ENCODE results near the gene HEATR3.

HEATR3 gene

GRCh38 chr16:50059111-50059510 lies 6.7 kb upstream of the HEATR3 start:
- DNase-seq: no peak

GRCh38 chr16:50059669-50060068 lies 6.1 kb upstream of the HEATR3 start:
- no peak for DNase-seq

- DNase-seq: no peak
Observed at GRCh38 chr16:50061326-50061725, 4.4 kb upstream of the HEATR3 start.

- no peak for DNase-seq
Observed at GRCh38 chr16:50065241-50065623, 538 bp upstream of the HEATR3 start.

GRCh38 chr16:50066482-50067289 lies 916 bp downstream of the HEATR3 start:
- no peak for DNase-seq

GRCh38 chr16:50067290-50067853 lies 1.6 kb downstream of the HEATR3 start:
- no peak for DNase-seq

GRCh38 chr16:50068550-50068949 lies 2.8 kb downstream of the HEATR3 start:
- DNase-seq: no peak

GRCh38 chr16:50069060-50069459 lies 3.3 kb downstream of the HEATR3 start:
- no peak for DNase-seq

- no peak for DNase-seq
Observed at GRCh38 chr16:50071075-50071671, 5.4 kb downstream of the HEATR3 start.

GRCh38 chr16:50072730-50073129 lies 7.0 kb downstream of the HEATR3 start:
- DNase-seq: no peak

- no peak for DNase-seq
Observed at GRCh38 chr16:50079397-50080140, 13.8 kb downstream of the HEATR3 start.

GRCh38 chr16:50081428-50082018 lies 15.8 kb downstream of the HEATR3 start:
- no peak for DNase-seq

- no peak for DNase-seq
Observed at GRCh38 chr16:50083996-50084395, 18.2 kb downstream of the HEATR3 start.

- DNase-seq: no peak
Observed at GRCh38 chr16:50086176-50086575, 20.4 kb downstream of the HEATR3 start.

GRCh38 chr16:50088302-50088701 lies 22.5 kb downstream of the HEATR3 start:
- DNase-seq: no peak

- DNase-seq: no peak
Observed at GRCh38 chr16:50092891-50093290, 27.1 kb downstream of the HEATR3 start.

GRCh38 chr16:50093607-50094539 lies 28.1 kb downstream of the HEATR3 start:
- DNase-seq: no peak

GRCh38 chr16:50096791-50097190 lies 31.0 kb downstream of the HEATR3 start:
- DNase-seq: peak; percentile 38

- no peak for DNase-seq
Observed at GRCh38 chr16:50099957-50100648, 34.3 kb downstream of the HEATR3 start.

- DNase-seq: no peak
Observed at GRCh38 chr16:50102051-50102746, 36.4 kb downstream of the HEATR3 start.

GRCh38 chr16:50103764-50104163 lies 38.0 kb downstream of the HEATR3 start:
- DNase-seq: no peak
